ENCODE results near the gene GRHPR.

DNA sequence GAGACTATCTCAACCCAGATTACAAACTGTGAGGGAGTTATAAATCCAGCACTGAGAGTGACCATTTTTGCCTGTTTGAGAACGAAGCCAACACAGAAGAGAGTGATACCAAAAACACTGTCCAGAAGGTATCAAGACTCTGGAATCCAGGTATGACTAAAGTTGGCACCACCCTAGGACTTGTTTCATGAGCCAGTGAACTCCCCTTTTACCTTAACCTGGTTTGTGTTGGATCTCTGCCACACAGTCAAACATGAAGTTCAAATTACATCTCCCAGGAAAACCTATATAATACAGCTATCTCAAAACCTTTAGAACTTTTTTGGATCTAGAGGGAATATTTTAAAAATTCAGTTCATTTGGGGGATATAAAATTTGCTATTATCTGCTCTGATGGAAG is 31.3 kb downstream of the GRHPR start:
- TF ChIP-seq EZH2 (IDR thresholded peaks at IDR 0.05; ENCODE audit: insufficient read depth, low read length) = no peak
- TF ChIP-seq, protein P1, sequence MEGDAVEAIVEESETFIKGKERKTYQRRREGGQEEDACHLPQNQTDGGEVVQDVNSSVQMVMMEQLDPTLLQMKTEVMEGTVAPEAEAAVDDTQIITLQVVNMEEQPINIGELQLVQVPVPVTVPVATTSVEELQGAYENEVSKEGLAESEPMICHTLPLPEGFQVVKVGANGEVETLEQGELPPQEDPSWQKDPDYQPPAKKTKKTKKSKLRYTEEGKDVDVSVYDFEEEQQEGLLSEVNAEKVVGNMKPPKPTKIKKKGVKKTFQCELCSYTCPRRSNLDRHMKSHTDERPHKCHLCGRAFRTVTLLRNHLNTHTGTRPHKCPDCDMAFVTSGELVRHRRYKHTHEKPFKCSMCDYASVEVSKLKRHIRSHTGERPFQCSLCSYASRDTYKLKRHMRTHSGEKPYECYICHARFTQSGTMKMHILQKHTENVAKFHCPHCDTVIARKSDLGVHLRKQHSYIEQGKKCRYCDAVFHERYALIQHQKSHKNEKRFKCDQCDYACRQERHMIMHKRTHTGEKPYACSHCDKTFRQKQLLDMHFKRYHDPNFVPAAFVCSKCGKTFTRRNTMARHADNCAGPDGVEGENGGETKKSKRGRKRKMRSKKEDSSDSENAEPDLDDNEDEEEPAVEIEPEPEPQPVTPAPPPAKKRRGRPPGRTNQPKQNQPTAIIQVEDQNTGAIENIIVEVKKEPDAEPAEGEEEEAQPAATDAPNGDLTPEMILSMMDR (IDR thresholded peaks at IDR 0.05; ENCODE audit: insufficient read depth, low read depth, low read length) = no peak

Data from astrocyte (in vitro differentiated cells and primary cell).